NT2/D1 (cell line): ENCODE data around the gene MED12L.

ENCODE experiments used
- SUZ12 ChIP-seq: IDR thresholded peaks from 2 replicates; pipeline ENCODE4 v1.6.1; 2011; ENCODE audit not compliant: insufficient read length, insufficient read depth; ENCODE audit errors: extremely low read depth
- YY1 ChIP-seq: IDR thresholded peaks from 2 replicates; pipeline ENCODE4 v1.6.1; 2011; ENCODE audit not compliant: insufficient read length, insufficient read depth

- TF ChIP-seq SUZ12 = no peak
- no peak for TF ChIP-seq YY1
Observed at GRCh38 chr3:151175952-151176351, 90.5 kb downstream of the MED12L start.
